ENCODE results near the gene OR10A6.

Gene OR10A6

DNA sequence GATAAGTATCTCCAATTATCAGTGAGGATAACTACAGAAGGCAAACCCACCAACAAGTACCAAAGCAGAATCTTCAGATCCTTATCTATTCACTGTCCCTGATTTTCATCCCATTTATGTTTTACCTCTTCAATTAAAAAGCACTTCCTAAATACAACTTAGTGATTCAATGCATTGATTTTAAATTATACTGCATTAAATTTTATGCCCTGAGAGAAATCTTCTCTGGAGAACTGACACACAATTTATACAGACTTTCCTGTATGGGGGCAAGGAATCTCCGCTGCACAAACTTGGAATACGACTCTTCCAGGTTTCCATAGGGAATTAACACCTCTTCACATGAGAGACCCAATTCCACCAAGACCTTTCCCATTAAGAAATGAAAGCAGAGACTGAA, 10.5 kb upstream of the OR10A6 start, which contains the start of gene OR10A3:
Gene OR10A3, minus strand, starts transcription at position 101 of the 400 bp plus-strand sequence. CDS start 2,188 bp downstream, outside the sequence.
- no peaks in the 10 kb centered on the region for H3K36me3 Mint-ChIP-seq
- H3K9me3 Mint-ChIP-seq (ENCODE audit: low read depth) = peaks cover 24% of the 10 kb centered on the region
- no peak within 1 kb of the TSS for H3K4me3 Mint-ChIP-seq

DNA sequence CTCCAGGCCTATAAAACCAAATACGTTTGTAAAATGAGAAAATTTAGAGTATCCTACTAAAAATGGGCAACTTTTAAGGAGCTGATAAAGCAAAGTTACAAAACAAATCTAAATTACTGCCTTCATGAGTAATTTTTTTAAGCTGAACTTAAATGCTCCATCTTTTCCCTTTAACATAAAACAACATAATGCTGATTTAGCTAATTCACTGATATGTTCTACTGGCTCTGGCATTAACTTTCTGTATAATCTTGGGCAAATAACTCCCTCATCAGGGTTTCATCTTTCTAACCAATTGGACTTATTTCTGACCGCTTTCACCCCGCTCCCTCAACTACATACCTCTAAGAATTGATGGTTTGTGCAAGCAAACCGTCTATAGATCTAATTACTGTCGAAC, 10.1 kb upstream of the OR10A6 start:
- Mint-ChIP-seq H3K4me1 (ENCODE audit: low read depth) (no peaks in the 10 kb centered on the region), H3K27ac (no peak overlapping the region), H3K4me3 (no peak overlapping the region), H3K27me3 (peaks cover 7% of the 10 kb centered on the region), H3K9me3 (ENCODE audit: low read depth) (peaks cover 24% of the 10 kb centered on the region), H3K36me3 (no peaks in the 10 kb centered on the region)

More for the DNA sequence above, 10.5 kb upstream of the OR10A6 start, which contains the start of gene OR10A3:
- H3K27me3 Mint-ChIP-seq = peaks cover 4% of the 10 kb centered on the region
- H3K27ac Mint-ChIP-seq = no peak within 1 kb of the TSS
- no peaks in the 10 kb centered on the region for H3K4me1 Mint-ChIP-seq (ENCODE audit: low read depth)

DNA sequence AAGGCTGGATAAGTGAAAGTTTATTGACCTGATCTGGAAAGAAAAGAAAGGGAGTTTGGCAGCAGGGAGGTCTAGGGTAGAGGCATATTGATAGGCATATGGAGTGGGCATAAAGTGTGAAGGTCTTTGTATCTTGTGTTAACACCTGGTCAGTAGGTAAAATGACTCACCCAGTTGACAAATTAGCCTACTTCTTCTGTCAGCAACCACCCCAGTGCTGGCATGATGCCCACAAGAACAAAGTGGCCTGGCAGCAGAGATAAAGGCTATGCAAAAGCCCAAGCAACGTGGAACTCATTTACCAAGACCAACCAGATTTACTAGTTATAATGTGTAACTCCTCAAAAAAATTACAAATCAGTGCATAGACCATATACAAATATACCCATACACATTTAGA, 5.5 kb upstream of the OR10A6 start:
- Mint-ChIP-seq H3K27ac (no peak overlapping the region), H3K9me3 (ENCODE audit: low read depth) (no peaks in the 10 kb centered on the region), H3K36me3 (no peaks in the 10 kb centered on the region)

DNA sequence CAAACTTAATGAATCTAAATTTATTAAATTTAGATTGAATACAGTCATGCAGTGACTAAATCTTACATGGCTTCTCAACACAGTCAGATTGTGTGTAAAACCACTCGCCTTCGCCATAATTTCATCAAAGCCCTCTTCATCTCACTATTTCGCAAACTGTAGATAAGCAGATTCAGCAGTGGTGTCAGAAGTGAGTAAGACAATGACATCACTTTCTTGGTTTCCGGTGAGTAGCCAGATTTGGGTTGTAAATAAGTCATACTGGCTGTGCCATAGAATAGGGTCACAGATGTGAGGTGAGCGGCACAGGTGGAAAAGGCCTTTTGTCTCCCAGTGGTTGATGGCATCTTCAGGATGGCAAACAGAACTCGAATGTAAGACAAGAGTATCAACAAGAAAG, 3.4 kb downstream of the OR10A6 start:
- Mint-ChIP-seq H3K4me1 (ENCODE audit: low read depth) (no peaks in the 10 kb centered on the region), H3K27me3 (peaks cover 22% of the 10 kb centered on the region), H3K36me3 (no peaks in the 10 kb centered on the region), H3K4me3 (no peak overlapping the region), H3K27ac (no peak overlapping the region), H3K9me3 (ENCODE audit: low read depth) (no peaks in the 10 kb centered on the region)

More for the DNA sequence above, 5.5 kb upstream of the OR10A6 start:
- Mint-ChIP-seq H3K4me1 (ENCODE audit: low read depth) (no peaks in the 10 kb centered on the region), H3K27me3 (peaks cover 21% of the 10 kb centered on the region), H3K4me3 (no peak overlapping the region)

DNA sequence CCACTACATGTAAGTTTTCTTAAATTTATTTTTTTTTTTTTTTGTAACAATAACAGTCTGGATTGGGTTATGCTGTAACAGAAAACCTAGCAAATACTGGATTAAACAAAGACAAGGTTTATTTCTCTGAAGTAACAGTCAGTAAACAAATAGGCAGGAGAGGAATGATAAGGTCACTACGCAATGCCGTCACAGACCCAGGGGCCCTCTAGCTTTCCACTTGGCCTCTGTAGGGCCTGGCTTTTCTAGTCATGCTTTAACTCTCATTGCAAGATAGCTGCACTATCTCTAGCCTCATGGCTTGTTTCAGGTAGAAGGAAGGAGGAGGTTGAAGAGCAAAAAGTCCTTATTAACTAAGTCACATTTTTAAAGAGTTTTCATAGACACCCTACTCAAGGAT, 6.5 kb downstream of the OR10A6 start:
- peaks cover 14% of the 10 kb centered on the region for H3K27me3 Mint-ChIP-seq
- H3K36me3 Mint-ChIP-seq = no peaks in the 10 kb centered on the region
- H3K4me1 Mint-ChIP-seq (ENCODE audit: low read depth) = no peaks in the 10 kb centered on the region
- H3K27ac Mint-ChIP-seq = no peak overlapping the region
- H3K9me3 Mint-ChIP-seq (ENCODE audit: low read depth) = no peaks in the 10 kb centered on the region
- no peak overlapping the region for H3K4me3 Mint-ChIP-seq

DNA sequence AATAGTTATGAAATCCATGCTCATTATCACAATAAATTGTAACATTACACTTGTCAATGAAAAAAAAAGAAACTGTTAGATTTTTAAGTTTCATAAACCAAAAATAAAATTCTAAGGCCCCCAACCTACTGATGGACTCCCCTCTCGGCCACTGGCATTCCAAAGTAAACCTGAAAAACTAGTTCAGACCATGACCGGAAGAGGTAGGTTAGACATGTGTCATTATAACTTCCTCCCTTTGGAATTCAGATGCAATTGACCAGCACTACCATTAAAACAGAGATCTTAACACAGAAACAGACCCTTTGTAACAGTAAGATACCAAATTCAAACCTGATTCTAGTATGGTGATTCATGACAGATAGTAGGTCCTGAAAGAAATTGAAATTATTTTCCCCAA, 12.9 kb downstream of the OR10A6 start:
- Mint-ChIP-seq H3K27ac (no peak overlapping the region), H3K4me3 (no peak overlapping the region), H3K9me3 (ENCODE audit: low read depth) (no peaks in the 10 kb centered on the region), H3K4me1 (ENCODE audit: low read depth) (no peaks in the 10 kb centered on the region), H3K36me3 (no peaks in the 10 kb centered on the region), H3K27me3 (peaks cover 2% of the 10 kb centered on the region)

DNA sequence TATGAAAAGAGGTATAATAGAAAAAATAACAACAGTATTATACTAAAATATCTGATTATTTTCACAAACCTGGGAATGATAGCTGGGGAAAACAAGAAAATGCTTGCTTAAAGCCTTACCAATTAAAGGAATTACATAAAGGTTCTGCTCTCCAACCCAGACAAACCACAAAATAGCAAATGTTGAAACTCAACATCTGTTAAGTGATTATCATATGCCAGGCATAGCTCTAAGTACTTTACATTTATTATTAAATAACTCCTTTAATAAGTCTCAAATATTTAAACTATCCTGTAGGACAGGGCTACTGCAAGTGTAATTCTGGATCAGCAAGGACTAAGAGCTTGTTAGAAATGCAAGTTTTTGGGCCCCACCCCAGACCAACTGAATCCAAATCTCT, 20.1 kb downstream of the OR10A6 start:
- H3K27me3 Mint-ChIP-seq = peaks cover 8% of the 10 kb centered on the region
- H3K27ac Mint-ChIP-seq = no peak overlapping the region
- no peak overlapping the region for H3K4me3 Mint-ChIP-seq
- no peaks in the 10 kb centered on the region for H3K4me1 Mint-ChIP-seq (ENCODE audit: low read depth)
- H3K36me3 Mint-ChIP-seq = no peaks in the 10 kb centered on the region
- no peaks in the 10 kb centered on the region for H3K9me3 Mint-ChIP-seq (ENCODE audit: low read depth)

DNA sequence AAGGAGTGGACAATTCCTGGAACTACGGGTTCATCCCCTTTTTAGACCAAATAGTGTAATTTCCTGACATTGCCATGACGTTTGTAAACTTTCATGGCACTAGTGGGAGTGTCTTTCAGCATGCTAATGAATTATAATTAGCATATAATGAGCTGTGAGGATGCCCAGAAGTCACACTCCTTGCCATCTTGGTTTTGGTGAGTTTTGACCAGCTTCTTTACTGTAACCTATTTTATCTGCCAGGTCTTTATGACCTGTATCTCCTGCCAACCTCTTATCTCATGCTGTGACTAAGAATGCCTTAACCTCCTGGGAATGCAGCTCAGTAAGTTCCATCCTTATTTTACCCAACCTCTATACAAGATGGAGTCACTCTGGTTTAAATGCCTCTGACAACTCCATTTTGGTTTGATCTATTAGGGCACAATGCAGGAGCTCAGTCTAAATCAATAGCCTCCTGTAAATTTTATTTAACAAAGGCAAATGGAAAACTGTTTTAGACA, 20.7 kb downstream of the OR10A6 start:
- Mint-ChIP-seq H3K36me3 (no peaks in the 10 kb centered on the region), H3K27ac (no peak overlapping the region), H3K27me3 (peaks cover 8% of the 10 kb centered on the region), H3K4me3 (no peak overlapping the region), H3K9me3 (ENCODE audit: low read depth) (no peaks in the 10 kb centered on the region), H3K4me1 (ENCODE audit: low read depth) (no peaks in the 10 kb centered on the region)

DNA sequence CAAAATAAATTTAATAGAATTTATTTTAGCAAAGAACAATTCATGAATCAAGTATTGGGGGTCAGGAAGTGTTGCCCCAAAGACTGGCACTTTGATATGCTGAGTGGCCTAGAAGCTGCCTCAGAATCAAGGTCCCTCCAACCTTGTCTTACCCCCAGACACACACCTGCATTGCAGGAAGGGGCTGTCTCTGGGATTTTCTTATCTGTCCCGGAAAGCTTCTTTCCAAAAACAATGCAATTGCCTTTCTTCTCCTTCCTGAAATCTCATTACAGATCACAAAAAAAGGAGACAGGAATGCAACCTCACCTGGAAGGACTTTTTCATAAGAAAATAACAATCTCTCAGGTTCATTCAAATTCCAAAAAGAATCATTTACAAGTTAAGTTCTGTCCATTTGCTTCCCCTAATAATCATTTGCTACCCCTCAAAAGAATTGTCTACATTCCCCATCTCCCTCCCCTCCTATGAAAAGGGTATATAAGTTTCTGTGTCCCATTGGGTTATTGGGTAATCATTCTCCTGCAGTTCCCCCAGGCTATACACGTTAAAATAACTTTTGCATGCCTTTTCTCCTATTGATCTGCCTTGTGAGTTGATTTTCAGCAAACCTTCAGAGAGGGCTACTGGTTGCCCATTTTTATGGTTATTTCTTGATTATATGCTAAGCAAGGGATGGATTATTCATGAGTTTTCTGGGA, 21.3 kb downstream of the OR10A6 start:
- no peaks in the 10 kb centered on the region for H3K4me1 Mint-ChIP-seq (ENCODE audit: low read depth)
- no peaks in the 10 kb centered on the region for H3K36me3 Mint-ChIP-seq
- H3K4me3 Mint-ChIP-seq = no peak overlapping the region
- no peak overlapping the region for H3K27ac Mint-ChIP-seq
- peaks cover 8% of the 10 kb centered on the region for H3K27me3 Mint-ChIP-seq
- H3K9me3 Mint-ChIP-seq (ENCODE audit: low read depth) = no peaks in the 10 kb centered on the region

DNA sequence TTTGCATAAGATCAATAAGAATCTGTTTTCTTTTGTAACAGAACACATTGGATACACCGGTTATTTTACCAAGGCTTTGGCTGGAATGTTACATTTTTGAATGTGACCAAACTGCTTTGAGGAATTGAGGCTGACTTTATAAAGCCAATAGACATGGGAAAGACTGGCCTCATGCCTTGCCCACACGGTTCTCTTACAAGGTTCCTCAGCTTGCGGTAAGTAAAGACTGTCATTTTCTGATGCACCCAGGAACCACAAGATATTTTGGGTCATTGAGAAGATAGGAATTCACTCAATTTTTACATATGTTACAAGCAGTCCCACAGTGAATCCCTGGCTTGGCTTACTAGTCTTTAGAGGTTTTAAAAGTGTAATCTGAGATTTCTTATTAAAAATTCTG, 23.9 kb downstream of the OR10A6 start:
- Mint-ChIP-seq H3K4me3 (no peak overlapping the region), H3K27ac (no peak overlapping the region), H3K4me1 (ENCODE audit: low read depth) (no peaks in the 10 kb centered on the region), H3K27me3 (peaks cover 7% of the 10 kb centered on the region), H3K36me3 (no peaks in the 10 kb centered on the region), H3K9me3 (ENCODE audit: low read depth) (no peaks in the 10 kb centered on the region)

DNA sequence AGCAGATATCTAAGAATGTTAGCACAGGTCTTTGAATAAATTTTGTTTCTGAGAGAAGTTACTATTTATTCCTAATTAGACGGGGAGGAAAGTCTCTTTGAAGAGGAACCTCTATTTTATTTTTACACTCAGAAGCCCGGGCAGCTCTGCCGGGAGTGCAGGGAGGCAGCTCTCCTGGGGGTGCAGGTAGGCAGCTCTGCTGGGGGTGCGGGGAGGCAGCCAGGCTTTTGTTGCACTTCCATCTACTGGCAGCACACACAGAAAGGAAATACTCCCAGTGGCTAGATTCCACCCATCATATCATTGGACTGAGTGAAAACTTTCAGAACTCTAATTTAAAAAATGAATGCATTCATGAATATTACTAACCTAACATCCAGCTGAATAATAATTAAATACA, 24.6 kb downstream of the OR10A6 start:
- peaks cover 10% of the 10 kb centered on the region for H3K27me3 Mint-ChIP-seq
- H3K27ac Mint-ChIP-seq = no peak overlapping the region
- no peaks in the 10 kb centered on the region for H3K4me1 Mint-ChIP-seq (ENCODE audit: low read depth)
- no peaks in the 10 kb centered on the region for H3K9me3 Mint-ChIP-seq (ENCODE audit: low read depth)
- H3K36me3 Mint-ChIP-seq = no peaks in the 10 kb centered on the region
- H3K4me3 Mint-ChIP-seq = no peak overlapping the region

DNA sequence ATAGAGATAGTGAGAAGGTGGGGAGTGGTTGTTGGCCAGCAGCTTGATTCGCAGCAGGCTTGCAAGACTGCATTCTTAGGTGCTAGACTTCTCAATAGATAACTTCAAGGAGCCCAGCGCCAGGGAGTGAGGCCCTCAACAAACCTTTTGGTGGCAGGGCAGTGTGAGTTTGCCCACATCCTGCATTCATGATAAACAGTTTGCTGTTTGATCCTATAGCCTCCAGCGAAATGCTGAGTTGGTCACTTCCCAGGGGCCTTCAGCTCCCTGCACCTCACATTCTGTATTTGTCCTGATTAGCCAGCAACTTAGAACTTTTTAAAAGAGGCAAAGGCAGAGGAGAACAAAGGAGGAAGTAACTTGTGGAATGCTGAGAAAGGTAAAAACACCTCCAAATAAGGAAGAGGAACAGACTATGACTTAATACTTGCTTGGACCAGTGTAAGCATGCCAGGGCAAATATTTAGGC, 25.1 kb downstream of the OR10A6 start:
- Mint-ChIP-seq H3K27me3 (peaks cover 10% of the 10 kb centered on the region), H3K36me3 (no peaks in the 10 kb centered on the region), H3K4me3 (no peak overlapping the region), H3K27ac (no peak overlapping the region), H3K4me1 (ENCODE audit: low read depth) (no peaks in the 10 kb centered on the region), H3K9me3 (ENCODE audit: low read depth) (no peaks in the 10 kb centered on the region)

DNA sequence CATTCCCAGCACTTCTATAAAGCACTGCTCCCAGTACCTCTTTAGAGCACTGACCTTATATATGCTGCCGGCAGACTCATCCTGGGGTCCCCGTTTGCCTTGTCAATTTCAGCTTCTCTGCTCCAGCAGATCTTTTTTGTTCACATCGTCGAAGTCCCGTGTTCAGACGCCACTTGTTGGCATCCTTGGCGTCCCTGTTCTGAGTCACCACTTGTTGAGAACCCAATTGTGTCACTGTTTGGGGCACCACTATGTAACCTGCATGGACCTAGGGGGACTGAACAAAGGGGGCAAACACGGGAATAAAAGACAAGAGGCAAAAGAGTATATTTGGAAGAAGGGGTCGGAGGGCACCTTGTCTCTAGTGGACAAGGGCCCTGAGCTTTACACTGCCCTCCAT, 25.5 kb downstream of the OR10A6 start:
- Mint-ChIP-seq H3K27me3 (peaks cover 12% of the 10 kb centered on the region), H3K4me1 (ENCODE audit: low read depth) (no peaks in the 10 kb centered on the region), H3K4me3 (no peak overlapping the region), H3K27ac (no peak overlapping the region), H3K36me3 (no peaks in the 10 kb centered on the region), H3K9me3 (ENCODE audit: low read depth) (no peaks in the 10 kb centered on the region)

DNA sequence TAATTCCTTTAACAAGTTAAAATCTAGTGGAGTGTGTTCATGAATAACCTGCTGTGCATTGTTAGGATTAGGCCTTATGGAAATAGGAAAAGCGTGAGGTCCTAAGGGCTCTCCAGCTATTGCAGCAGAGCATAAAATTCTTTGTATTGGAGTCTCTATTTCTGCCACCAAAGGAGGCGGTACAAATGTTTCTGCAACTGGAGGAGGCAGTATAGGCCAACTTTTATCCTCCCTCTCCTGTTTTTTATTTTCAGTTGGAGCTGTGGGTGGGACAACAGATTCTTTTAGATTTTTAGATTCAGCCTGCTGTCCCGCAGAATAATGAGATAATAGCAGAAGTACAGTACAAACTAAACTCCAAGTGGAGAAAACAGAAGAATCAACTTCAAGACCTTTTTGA, 26.2 kb downstream of the OR10A6 start:
- no peaks in the 10 kb centered on the region for H3K4me1 Mint-ChIP-seq (ENCODE audit: low read depth)
- no peak overlapping the region for H3K4me3 Mint-ChIP-seq
- H3K9me3 Mint-ChIP-seq (ENCODE audit: low read depth) = no peaks in the 10 kb centered on the region
- H3K36me3 Mint-ChIP-seq = no peaks in the 10 kb centered on the region
- H3K27me3 Mint-ChIP-seq = peaks cover 13% of the 10 kb centered on the region
- H3K27ac Mint-ChIP-seq = no peak overlapping the region

DNA sequence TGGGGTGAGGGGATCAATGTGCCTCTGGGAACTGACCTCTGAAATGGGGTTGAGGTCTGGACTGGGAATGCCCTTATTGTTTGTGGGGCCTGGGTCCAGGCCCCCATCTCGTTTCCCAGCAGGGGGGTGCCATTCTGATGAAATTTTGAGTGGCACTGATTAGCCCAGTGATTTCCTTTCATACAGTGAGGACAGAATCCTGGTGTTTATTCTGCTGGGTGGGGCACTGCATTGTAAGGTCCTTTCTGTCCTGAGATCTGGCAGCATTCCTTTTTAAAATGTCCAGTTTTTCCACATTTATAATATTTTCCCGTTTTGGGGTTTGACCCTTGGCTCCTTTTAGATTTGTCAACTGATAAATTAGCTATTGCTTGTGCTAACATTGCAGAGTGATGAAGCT, 27.1 kb downstream of the OR10A6 start:
- no peaks in the 10 kb centered on the region for H3K36me3 Mint-ChIP-seq
- H3K9me3 Mint-ChIP-seq (ENCODE audit: low read depth) = no peaks in the 10 kb centered on the region
- no peak overlapping the region for H3K27ac Mint-ChIP-seq
- H3K4me1 Mint-ChIP-seq (ENCODE audit: low read depth) = no peaks in the 10 kb centered on the region
- no peak overlapping the region for H3K4me3 Mint-ChIP-seq
- peaks cover 11% of the 10 kb centered on the region for H3K27me3 Mint-ChIP-seq

DNA sequence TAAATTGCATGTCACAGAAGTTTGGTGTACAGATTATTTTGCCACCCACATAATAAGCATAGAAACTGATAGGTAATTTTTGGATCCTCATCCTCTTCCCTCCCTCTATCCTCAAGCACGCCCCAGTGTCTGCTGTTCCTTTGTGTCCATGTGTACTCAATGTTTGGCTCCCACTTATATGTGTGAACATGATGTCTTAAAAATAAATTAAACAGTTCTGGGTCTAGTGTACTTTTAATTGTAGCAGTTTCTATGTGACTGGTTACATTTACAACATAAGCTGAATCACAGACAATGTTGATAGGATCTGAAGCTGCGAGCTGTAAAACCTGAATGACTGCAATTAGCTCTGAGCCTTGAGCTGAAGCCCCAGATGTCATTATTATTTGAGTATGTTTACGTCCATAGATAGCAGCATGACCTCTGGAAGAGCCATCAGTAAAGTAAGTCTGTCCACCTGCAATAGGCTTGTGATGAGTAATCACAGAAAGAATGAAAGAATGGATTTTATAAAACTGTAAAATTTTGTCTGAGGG, 29.7 kb downstream of the OR10A6 start:
- Mint-ChIP-seq H3K4me1 (ENCODE audit: low read depth) (no peaks in the 10 kb centered on the region), H3K27ac (no peak overlapping the region), H3K36me3 (no peaks in the 10 kb centered on the region), H3K27me3 (peaks cover 9% of the 10 kb centered on the region), H3K4me3 (no peak overlapping the region), H3K9me3 (ENCODE audit: low read depth) (no peaks in the 10 kb centered on the region)
